Endodermal cell (in vitro differentiated cells): ENCODE results near the gene GPR137C. TPM values are rescaled to one million over a fixed set of nuclear protein-coding genes. Genes with fewer than 3 reads are reported as not detected.
A peak's percentile ranks its signal among the peaks of the same experiment; 100 is the strongest.

Source experiments
- DNase-seq: peaks from one replicate; pipeline ENCODE4 v3.0.0-alpha.2; 2017
- H3K27ac ChIP-seq: 2 replicates; pipeline ENCODE4 v1.5.1; 2013; ENCODE audit warnings: mild to moderate bottlenecking, low read depth, low read length, moderate library complexity
- H3K27me3 ChIP-seq: 2 replicates; pipeline ENCODE4 v1.6.1; 2013; ENCODE audit warnings: mild to moderate bottlenecking, low read length, moderate library complexity; ENCODE audit not compliant: insufficient read depth, control insufficient read depth, poor library complexity, severe bottlenecking
- H3K36me3 ChIP-seq: 2 replicates; pipeline ENCODE4 v1.7.0; 2013; ENCODE audit warnings: mild to moderate bottlenecking, low read length, moderate library complexity; ENCODE audit not compliant: control insufficient read depth, insufficient read depth
- H3K4me1 ChIP-seq: one replicate; pipeline ENCODE4 v1.7.0; 2013; ENCODE audit warnings: low read length; ENCODE audit not compliant: control insufficient read depth, insufficient read depth
- H3K4me3 ChIP-seq: 2 replicates; pipeline ENCODE4 v1.5.1; 2013; ENCODE audit warnings: mild to moderate bottlenecking, low read length, moderate library complexity
- H3K9ac ChIP-seq: 2 replicates; pipeline ENCODE4 v1.6.1; 2013; ENCODE audit warnings: mild to moderate bottlenecking, low read length, moderate library complexity; ENCODE audit not compliant: poor library complexity, severe bottlenecking; ENCODE audit errors: extremely low read depth
- H3K9me3 ChIP-seq: 2 replicates; pipeline ENCODE4 v1.6.1; 2013; ENCODE audit warnings: mild to moderate bottlenecking, low read length, moderate library complexity; ENCODE audit not compliant: control insufficient read depth
- H3K27ac Mint-ChIP-seq: 2 replicates; pipeline ENCODE4 v1.8.0; 2020; ENCODE audit warnings: mixed read lengths
- H3K27me3 Mint-ChIP-seq: 2 replicates; pipeline ENCODE4 v1.8.0; 2021; ENCODE audit warnings: mild to moderate bottlenecking, mixed read lengths; ENCODE audit not compliant: insufficient read depth
- H3K36me3 Mint-ChIP-seq: 2 replicates; pipeline ENCODE4 v1.8.0; 2020; ENCODE audit warnings: low read depth, mixed read lengths
- H3K4me1 Mint-ChIP-seq: 2 replicates; pipeline ENCODE4 v1.8.0; 2020; ENCODE audit warnings: mixed read lengths
- H3K4me3 Mint-ChIP-seq: 2 replicates; pipeline ENCODE4 v1.8.0; 2020; ENCODE audit warnings: mild to moderate bottlenecking, moderate library complexity, mixed read lengths
- H3K9me3 Mint-ChIP-seq: 2 replicates; pipeline ENCODE4 v1.8.0; 2020; ENCODE audit warnings: mild to moderate bottlenecking, mixed read lengths
- CTCF ChIP-seq: fragments of 200-600 bp; sonication (generic); conservative IDR thresholded peaks from 2 replicates; pipeline ENCODE4 v1.5.0; 2021; ENCODE audit warnings: antibody characterized with exemption, mild to moderate bottlenecking
- WGBS, 2 experiments: methylation state at CpG; one replicate each; pipeline versions ENCODE4 v1.1.5 to v1.1.7; 2013; ENCODE audit warnings: missing lambda C conversion rate in 2 of 2, mixed read lengths in 1 of 2; ENCODE audit not compliant: insufficient coverage in 1 of 2, insufficient read length in 1 of 2; 5-methylcytosine and 5-hydroxymethylcytosine counted together
- total RNA-seq, 2 donors: library from RNA; stranded (reverse); fragmentation: NEBNext Ultra II Directional in 1 of 2; extraction: Animal tissue kit (Norgen Biotek cat#: 25700) in 1 of 2; gene quantifications; 2 replicates in 1 of 2; 3 replicates in 1 of 2; pipeline ENCODE4 v1.2.1, GENCODE V29; 2021

GPR137C gene
- total RNA-seq, 2 donors from 2014 or later: 8.8 to 9.3 TPM

- H3K4me3 Mint-ChIP-seq: peak overlapping the region; percentile 65
- peaks cover 10% of the 10 kb centered on the region for H3K27me3 ChIP-seq
- peak overlapping the region; percentile 70 for H3K9ac ChIP-seq
Measured at GRCh38 chr14:52551205-52551604, 1.4 kb upstream of the GPR137C start.

GRCh38 chr14:52551696-52552062, 957 bp upstream of the GPR137C start:
- Mint-ChIP-seq H3K36me3 (peaks cover 7% of the 10 kb centered on the region), H3K27ac (peak overlapping the region; percentile 82), H3K9me3 (no peaks in the 10 kb centered on the region), H3K4me3 (peak overlapping the region; percentile 65), H3K27me3 (peaks cover 6% of the 10 kb centered on the region), H3K4me1 (peaks cover 15% of the 10 kb centered on the region)
- Histone ChIP-seq H3K4me1 (no peaks in the 10 kb centered on the region), H3K27me3 (peaks cover 10% of the 10 kb centered on the region), H3K27ac (peak overlapping the region; percentile 80), H3K9me3 (no peaks in the 10 kb centered on the region), H3K9ac (peak overlapping the region; percentile 70), H3K4me3 (peak overlapping the region; percentile 83), H3K36me3 (no peaks in the 10 kb centered on the region)
- WGBS, 2 experiments: 0 to 8% methylated on average over 7 to 8 of the region's 8 CpGs
- TF ChIP-seq CTCF: peak; percentile 36
- no peak for DNase-seq

More at GRCh38 chr14:52551205-52551604, 1.4 kb upstream of the GPR137C start:
- H3K36me3 ChIP-seq: no peaks in the 10 kb centered on the region
- no peak for DNase-seq
- Mint-ChIP-seq H3K9me3 (no peaks in the 10 kb centered on the region), H3K4me1 (peaks cover 15% of the 10 kb centered on the region), H3K36me3 (peaks cover 5% of the 10 kb centered on the region), H3K27me3 (peaks cover 6% of the 10 kb centered on the region), H3K27ac (no peak overlapping the region)
- no peaks in the 10 kb centered on the region for H3K9me3 ChIP-seq
- H3K4me3 ChIP-seq: peak overlapping the region; percentile 83
- no peaks in the 10 kb centered on the region for H3K4me1 ChIP-seq
- TF ChIP-seq CTCF: no peak
- no peak overlapping the region for H3K27ac ChIP-seq
- WGBS, 2 experiments: 59 to 83% methylated on average over 2 to 6 of the region's 6 CpGs

GRCh38 chr14:52553002-52553670, 500 bp downstream of the GPR137C start:
- H3K4me1 ChIP-seq: no peaks in the 10 kb centered on the region
- peak overlapping the region; percentile 62 for H3K9ac ChIP-seq
- H3K9me3 ChIP-seq: no peaks in the 10 kb centered on the region
- TF ChIP-seq CTCF: no peak
- H3K27me3 ChIP-seq: peaks cover 10% of the 10 kb centered on the region
- H3K4me3 Mint-ChIP-seq: peak overlapping the region; percentile 65
- 0% methylated on average over 6 to 68 of the region's 69 CpGs for WGBS, 2 experiments
- peak overlapping the region; percentile 93 for H3K27ac Mint-ChIP-seq
- H3K27me3 Mint-ChIP-seq: peaks cover 6% of the 10 kb centered on the region
- peaks cover 8% of the 10 kb centered on the region for H3K36me3 Mint-ChIP-seq
- H3K9me3 Mint-ChIP-seq: no peaks in the 10 kb centered on the region
- H3K27ac ChIP-seq: peak overlapping the region; percentile 56
- DNase-seq: peak; percentile 86
- H3K36me3 ChIP-seq: no peaks in the 10 kb centered on the region
- H3K4me1 Mint-ChIP-seq: peaks cover 9% of the 10 kb centered on the region
- H3K4me3 ChIP-seq: peak overlapping the region; percentile 94
